Mucosa of rectum (tissue), 2 donors: ENCODE data around the gene SLC10A3.

Experiments used
- H3K27ac ChIP-seq, 2 donors: one replicate each; pipeline ENCODE4 v1.7.0; 2013; ENCODE audit warnings: inconsistent platforms in 2 of 2, low read depth in 2 of 2, low read length in 2 of 2
- H3K27me3 ChIP-seq, 2 donors: one replicate each; pipeline ENCODE4 v1.7.0; 2013; ENCODE audit warnings: low read length in 2 of 2; ENCODE audit not compliant: control insufficient read depth in 2 of 2, insufficient read depth in 2 of 2
- H3K36me3 ChIP-seq, 2 donors: one replicate each; pipeline ENCODE4 v1.7.0; 2013; ENCODE audit warnings: low read length in 2 of 2; ENCODE audit not compliant: control insufficient read depth in 2 of 2, insufficient read depth in 2 of 2
- H3K4me1 ChIP-seq, 2 donors: one replicate each; pipeline ENCODE4 v1.7.0; 2013; ENCODE audit warnings: low read length in 2 of 2, mild to moderate bottlenecking in 1 of 2; ENCODE audit not compliant: control insufficient read depth in 2 of 2, insufficient read depth in 2 of 2
- H3K4me3 ChIP-seq, 2 donors: one replicate each; pipeline ENCODE4 v1.7.0; 2013; ENCODE audit warnings: low read length in 2 of 2
- H3K9ac ChIP-seq, 2 donors: one replicate each; pipeline ENCODE4 v1.7.0; 2013; ENCODE audit warnings: low read length in 2 of 2, low read depth in 1 of 2, mild to moderate bottlenecking in 1 of 2
- H3K9me3 ChIP-seq, 2 donors: one replicate each; pipeline ENCODE4 v1.7.0; 2013; ENCODE audit warnings: low read length in 2 of 2; ENCODE audit not compliant: control insufficient read depth in 2 of 2
- donor health status: healthy.
- donor health status: Normal muscosa, but diverticular disease.

SLC10A3 gene

GRCh38 chrX:154466036-154466435 is 24.4 kb downstream of the SLC10A3 start:
- Histone ChIP-seq H3K9me3 (no peaks in the 10 kb centered on the region), H3K27ac (no peak overlapping the region), H3K9ac (no peak overlapping the region), H3K4me1 (no peaks in the 10 kb centered on the region), H3K36me3 (peaks cover 0 to 19% of the 10 kb centered on the region in 2 donors), H3K4me3 (no peak overlapping the region), H3K27me3 (no peaks in the 10 kb centered on the region)

- Histone ChIP-seq H3K36me3 (peaks cover 0 to 20% of the 10 kb centered on the region in 2 donors), H3K9ac (no peak overlapping the region), H3K4me3 (no peak overlapping the region), H3K27ac (no peak overlapping the region), H3K9me3 (no peaks in the 10 kb centered on the region), H3K4me1 (no peaks in the 10 kb centered on the region), H3K27me3 (no peaks in the 10 kb centered on the region)
Observed at GRCh38 chrX:154465601-154466000, 24.8 kb downstream of the SLC10A3 start.

DNA sequence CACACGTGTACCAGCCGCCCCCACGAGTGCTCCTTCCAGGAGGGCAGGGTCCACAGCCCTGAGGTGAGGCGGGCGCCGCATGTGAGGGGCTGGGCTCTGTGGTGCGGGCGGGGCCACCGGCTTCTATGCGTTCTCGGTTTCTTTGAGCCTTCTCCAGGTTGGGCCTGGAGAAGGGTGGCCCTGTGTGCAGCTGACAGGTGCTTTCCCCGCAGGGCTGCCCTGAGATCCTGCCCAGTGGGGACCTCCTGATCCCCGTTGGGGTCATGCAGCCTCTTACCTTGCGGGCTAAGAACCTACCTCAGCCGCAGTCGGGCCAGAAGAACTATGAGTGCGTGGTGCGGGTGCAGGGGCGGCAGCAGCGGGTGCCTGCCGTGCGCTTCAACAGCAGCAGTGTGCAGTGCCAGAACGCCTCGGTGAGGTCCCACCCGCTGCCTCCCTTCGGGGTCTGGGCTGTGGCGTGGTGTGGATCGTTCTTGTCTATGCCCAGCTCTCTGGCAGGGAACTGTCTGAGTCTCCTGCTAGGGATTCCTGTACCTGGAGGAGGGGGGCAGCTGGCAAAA is 25.5 kb downstream of the SLC10A3 start:
- H3K36me3 ChIP-seq = peaks cover 0 to 15% of the 10 kb centered on the region in 2 donors

DNA sequence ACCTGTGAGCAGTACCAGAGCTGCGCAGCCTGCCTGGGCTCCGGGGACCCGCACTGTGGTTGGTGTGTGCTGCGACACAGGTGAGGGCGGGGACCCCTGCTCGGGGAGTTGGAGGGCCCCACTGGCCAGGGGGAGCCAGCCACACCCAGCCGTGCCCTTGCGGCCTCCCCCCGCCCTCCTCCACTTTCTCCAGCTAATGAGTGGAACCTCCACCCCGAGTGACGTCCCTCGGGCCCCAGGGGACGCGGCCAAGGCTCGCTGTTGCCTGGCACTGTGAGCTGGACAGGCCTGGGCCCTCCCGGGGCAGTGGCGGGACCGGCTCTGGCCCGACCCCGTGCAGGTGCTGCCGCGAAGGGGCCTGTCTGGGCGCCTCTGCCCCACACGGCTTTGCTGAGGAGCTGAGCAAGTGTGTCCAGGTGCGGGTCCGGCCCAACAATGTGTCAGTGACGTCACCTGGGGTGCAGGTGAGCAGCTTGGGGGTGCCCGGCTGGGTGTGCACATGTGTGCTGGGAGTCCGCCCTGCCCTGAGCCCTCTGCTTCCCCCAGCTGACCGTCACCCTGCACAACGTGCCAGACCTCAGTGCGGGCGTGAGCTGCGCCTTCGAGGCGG is 26.7 kb downstream of the SLC10A3 start:
- Histone ChIP-seq H3K27me3 (no peaks in the 10 kb centered on the region), H3K4me3 (no peak overlapping the region), H3K27ac (no peak overlapping the region), H3K4me1 (peaks cover 5 to 6% of the 10 kb centered on the region in 2 donors), H3K9me3 (no peaks in the 10 kb centered on the region), H3K9ac (no peak overlapping the region), H3K36me3 (peaks cover 0 to 14% of the 10 kb centered on the region in 2 donors)

More for the DNA sequence above, 25.5 kb downstream of the SLC10A3 start:
- no peak overlapping the region for H3K27ac ChIP-seq
- no peak overlapping the region for H3K4me3 ChIP-seq
- H3K9ac ChIP-seq = no peak overlapping the region
- no peaks in the 10 kb centered on the region for H3K4me1 ChIP-seq
- H3K27me3 ChIP-seq = no peaks in the 10 kb centered on the region
- no peaks in the 10 kb centered on the region for H3K9me3 ChIP-seq

DNA sequence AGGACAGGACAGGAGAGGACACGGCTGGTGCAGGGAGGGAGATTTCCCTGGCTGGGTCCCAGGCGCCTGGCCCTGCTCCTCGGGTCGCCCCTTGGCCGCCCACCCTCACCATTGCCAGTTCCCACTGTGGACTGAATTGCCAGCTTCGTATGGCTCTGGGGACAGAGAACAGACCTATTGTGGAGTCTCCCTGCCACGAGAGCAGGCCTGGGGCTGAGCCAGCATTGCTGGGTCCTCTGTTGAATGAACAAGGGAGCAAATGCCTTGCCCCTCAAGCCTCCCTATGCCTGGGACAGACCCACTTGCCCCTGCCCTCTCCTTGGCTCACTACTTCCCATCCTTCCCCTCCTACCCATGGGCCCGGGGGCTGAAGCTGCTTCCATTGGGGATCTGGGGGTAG is 28.0 kb downstream of the SLC10A3 start:
- Histone ChIP-seq H3K9ac (no peak overlapping the region), H3K36me3 (peaks cover 0 to 11% of the 10 kb centered on the region in 2 donors), H3K27ac (no peak overlapping the region), H3K4me1 (peaks cover 5 to 6% of the 10 kb centered on the region in 2 donors), H3K4me3 (no peak overlapping the region), H3K9me3 (no peaks in the 10 kb centered on the region), H3K27me3 (no peaks in the 10 kb centered on the region)

GRCh38 chrX:154460326-154460725 is 30.1 kb downstream of the SLC10A3 start:
- H3K9ac ChIP-seq = no peak overlapping the region
- peaks cover 0 to 11% of the 10 kb centered on the region in 2 donors for H3K36me3 ChIP-seq
- H3K27me3 ChIP-seq = no peaks in the 10 kb centered on the region
- H3K27ac ChIP-seq = no peak overlapping the region
- H3K4me1 ChIP-seq = peaks cover 5 to 6% of the 10 kb centered on the region in 2 donors
- no peaks in the 10 kb centered on the region for H3K9me3 ChIP-seq
- no peak overlapping the region for H3K4me3 ChIP-seq

DNA sequence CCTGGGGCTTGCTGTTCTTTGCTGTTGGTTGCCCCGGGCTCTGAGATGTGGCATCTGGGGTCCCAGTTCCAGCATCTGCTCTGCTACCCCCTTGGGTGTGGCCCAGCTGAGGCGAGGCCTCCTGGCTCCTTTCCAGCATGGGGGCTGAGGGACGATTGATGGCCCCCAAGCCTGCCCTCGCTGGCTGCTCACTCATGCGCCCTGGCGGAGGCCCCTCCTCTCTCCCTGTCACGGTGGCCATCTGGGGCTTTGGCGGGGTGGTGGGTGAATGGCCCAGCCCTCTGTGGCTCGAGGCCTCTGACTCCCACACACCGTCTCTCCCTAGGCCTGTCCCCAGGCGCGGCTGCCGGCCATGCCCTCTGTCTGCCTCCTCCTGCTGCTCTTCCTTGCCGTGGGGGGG is 30.6 kb downstream of the SLC10A3 start:
- peak overlapping the region in 1 of 2 donors; percentile 21 for H3K9ac ChIP-seq
- no peak overlapping the region for H3K4me3 ChIP-seq
- H3K36me3 ChIP-seq = peaks cover 0 to 11% of the 10 kb centered on the region in 2 donors

GRCh38 chrX:154458954-154459778 is 31.3 kb downstream of the SLC10A3 start:
- Histone ChIP-seq H3K9ac (peak overlapping the region; percentile 56 to 79), H3K4me1 (peaks cover 5 to 6% of the 10 kb centered on the region in 2 donors), H3K27me3 (no peaks in the 10 kb centered on the region), H3K9me3 (no peaks in the 10 kb centered on the region), H3K36me3 (peaks cover 0 to 6% of the 10 kb centered on the region in 2 donors), H3K27ac (peak overlapping the region; percentile 32 to 41), H3K4me3 (peak overlapping the region; percentile 54 to 67)

More for the DNA sequence above, 30.6 kb downstream of the SLC10A3 start:
- H3K27ac ChIP-seq = no peak overlapping the region
- H3K9me3 ChIP-seq = no peaks in the 10 kb centered on the region
- H3K27me3 ChIP-seq = no peaks in the 10 kb centered on the region
- peaks cover 5 to 6% of the 10 kb centered on the region in 2 donors for H3K4me1 ChIP-seq

- peaks cover 5 to 6% of the 10 kb centered on the region in 2 donors for H3K4me1 ChIP-seq
- H3K9ac ChIP-seq = peak within 1 kb of the TSS; percentile 56 to 79
- peaks cover 0 to 6% of the 10 kb centered on the region in 2 donors for H3K36me3 ChIP-seq
- H3K27me3 ChIP-seq = no peaks in the 10 kb centered on the region
- peak within 1 kb of the TSS; percentile 59 to 67 for H3K4me3 ChIP-seq
- peak within 1 kb of the TSS; percentile 38 to 41 for H3K27ac ChIP-seq
- no peaks in the 10 kb centered on the region for H3K9me3 ChIP-seq
Observed at GRCh38 chrX:154458116-154458953, 32.1 kb downstream of the SLC10A3 start, which contains the start of gene PLXNA3. Gene PLXNA3, plus strand, starts transcription at chrX:154458281. Its CDS starts 1,903 bp downstream, at chrX:154460184.
